AML-193 (cell line): ENCODE results near the gene PTGES2.
"Not testable (repeated sequence)": the region's sequence is repeated elsewhere in the genome, so short reads cannot be mapped to it uniquely, and the experiment has no call there.

ENCODE experiments used
- DNase-seq, 2 experiments: peaks; one replicate each; lab custom pipeline; 2025; lab: John Stamatoyannopoulos, UW

The PTGES2 gene

DNA sequence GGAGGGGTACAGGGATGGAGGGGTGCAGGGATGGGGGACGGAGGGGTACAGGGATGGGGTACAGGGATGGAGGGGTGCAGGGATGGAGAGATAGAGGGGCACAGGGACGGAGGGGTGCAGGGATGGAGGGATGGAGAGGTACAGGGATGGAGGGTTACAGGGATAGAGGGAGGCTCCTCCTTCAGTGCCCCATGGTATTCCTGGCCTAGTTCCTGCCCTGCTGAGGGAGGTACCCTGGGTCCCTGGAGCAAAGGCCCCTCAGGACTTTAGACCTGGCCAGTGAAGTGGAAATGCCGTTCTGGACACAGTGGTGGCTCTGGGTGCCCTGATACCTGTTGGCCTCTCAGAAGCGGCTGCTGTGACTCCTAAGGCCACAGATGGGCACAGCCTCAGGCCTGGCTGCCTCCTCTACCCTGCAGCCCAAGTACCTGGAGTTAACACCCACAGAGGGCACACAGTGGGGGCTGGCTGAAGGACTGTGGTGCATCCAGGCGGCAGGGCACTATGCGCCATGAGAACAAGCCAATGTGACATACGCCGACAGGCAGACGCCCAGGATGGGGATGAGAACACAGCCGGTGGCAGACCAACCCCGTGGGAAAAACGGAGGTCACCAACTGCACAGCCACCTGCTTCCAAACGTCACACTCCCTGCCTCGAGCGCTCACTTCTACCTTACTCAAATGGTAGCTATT lies 8.4 kb downstream of the PTGES2 start:
- DNase-seq: no peak

DNA sequence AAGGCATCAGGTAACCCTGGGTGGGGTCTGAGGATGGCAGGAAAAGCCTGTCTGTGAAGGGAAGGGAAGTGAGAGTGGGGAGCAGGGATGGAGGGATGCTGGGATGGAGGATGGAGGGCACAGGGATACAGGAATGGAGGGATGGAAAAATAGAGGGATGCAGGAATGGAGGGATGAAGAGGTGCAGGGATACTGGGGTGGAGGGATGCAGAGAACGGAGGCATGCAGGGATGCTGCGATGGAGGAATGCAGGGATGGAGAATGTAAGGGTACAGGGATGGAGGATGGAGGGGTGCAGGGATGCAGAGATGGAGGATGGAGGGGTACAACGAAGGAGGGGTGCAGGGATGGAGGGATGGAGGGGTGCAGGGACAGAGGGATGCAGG lies 9.1 kb downstream of the PTGES2 start:
- no peak for DNase-seq

DNA sequence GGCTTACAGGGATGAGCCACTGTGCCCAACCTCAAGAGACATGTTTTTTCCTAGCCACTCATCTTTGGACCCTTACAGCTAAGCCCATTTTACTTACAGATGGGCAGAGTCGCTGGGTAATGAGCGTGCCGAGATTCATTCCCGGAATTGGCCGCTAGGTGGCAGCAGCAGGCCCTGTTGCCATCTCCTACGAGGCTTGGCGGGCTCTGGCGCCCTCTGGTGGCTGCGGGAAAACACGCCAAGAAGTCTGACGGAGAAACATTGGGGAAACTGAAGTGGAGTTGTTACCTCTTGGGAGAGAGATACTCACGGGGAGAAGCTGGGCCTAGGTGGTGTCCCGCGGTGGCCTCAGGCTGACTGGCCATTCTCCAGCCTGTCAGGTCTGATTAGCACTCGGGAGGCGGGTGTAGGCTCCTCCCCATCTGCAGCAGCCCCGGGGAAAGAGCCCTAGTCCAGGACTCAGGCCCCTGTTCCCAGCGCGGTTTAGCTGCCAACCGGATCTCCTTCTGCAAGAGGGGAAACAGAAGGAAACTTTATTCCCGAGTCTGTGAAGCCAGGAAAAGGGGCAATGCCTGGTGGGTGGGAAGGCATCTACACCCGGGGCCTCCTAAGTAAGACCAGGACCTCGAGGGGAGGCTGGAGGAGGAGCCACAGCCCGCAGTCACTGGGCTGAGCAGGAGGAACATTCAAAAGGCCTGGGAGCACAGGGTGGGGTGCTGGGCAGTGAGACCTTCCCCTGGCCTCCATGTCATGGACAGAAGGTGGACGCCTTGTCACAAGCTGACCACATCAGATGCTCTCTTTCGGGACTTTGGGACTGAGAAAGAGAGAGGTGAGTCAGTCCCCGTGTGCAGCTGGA lies 9.7 kb downstream of the PTGES2 start:
- peak; percentile 81 for DNase-seq

DNA sequence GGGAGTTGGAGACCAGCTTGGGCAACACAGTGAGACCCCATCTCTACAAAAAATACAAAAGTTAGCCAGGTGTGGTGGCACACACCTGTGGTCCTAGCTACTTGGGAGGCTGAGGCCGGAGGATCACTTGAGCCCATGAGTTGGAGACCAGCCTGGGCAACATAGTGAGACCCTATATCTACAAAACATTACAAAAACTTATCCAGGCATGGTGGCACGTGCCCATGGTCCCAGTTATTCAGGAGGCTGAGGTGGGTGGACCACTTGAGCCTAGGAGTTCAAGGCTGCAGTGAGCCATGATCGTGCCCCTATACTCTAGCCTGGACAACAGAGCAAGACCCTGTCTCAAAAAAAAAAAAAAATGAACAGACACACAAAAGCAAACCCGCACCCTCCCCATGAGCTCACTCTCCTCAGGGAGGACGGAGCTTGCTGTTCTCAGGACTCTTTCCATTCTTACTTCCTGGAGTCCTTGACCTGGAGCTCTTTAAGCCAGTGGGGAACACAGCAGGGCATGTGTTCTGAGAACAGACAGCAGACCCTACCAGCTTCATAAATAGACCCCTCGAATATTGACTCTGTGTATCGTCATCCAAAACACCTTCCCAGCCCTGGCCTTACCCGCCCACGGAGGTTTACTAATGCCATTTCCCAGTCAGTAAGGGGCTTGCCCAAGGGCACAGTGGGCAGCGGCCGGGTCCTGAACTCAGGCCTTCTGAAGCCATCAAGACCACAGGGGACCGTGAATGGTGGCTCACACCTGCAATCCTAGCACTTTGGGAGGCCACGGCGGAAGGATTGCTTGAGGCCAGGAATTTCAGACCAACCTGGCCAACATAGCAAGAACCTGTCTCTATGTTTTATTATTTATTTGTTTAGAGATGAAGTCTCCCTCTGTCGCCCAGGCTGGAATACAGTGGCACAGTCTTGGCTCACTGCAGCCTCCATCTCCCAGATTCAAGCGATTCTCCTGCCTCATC lies 11.1 kb downstream of the PTGES2 start:
- DNase-seq: no peak

DNA sequence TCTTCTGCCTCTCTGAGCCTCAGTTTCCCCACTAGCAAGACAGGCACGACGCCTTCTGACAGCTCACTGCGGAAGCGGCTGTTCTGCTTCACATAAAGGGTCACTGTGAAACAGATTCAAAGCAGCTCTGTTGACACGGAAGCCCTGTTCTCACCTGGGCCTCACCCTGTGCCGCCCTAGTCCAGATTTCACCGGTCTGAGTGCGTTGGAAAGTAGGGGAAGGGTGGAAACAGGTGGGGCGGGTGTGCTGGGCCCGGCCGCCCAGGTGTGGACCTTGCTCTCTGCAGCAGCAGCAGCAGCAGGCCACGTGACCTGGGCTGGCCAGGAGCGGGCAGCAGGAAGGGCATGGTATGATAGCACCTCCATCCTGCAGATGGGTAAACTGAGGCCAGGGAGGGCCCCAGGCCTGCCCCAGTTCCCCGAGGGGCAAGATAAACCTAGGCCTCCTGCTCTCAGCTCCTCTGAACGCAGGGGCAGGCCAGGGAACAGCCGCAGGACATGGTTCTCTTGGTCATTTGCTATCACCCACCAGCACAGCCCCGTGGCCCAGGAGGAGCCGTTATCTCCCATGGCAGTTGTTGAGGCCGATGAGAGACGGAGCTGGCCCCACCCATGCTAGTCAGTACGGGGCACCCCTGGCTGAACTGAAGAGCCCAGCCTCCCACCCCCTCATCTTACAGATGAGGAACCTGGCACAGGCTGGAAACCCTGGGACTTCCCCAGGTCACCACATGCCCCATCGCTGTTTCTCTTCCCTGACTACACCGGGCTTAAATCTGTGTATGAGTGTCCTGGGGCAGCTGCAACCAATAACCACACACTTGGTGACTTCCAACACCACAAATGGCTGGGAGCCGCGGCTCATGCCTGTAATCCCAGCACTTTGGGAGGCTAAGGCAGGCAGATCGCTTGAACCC lies 12.1 kb downstream of the PTGES2 start:
- no peak for DNase-seq

DNA sequence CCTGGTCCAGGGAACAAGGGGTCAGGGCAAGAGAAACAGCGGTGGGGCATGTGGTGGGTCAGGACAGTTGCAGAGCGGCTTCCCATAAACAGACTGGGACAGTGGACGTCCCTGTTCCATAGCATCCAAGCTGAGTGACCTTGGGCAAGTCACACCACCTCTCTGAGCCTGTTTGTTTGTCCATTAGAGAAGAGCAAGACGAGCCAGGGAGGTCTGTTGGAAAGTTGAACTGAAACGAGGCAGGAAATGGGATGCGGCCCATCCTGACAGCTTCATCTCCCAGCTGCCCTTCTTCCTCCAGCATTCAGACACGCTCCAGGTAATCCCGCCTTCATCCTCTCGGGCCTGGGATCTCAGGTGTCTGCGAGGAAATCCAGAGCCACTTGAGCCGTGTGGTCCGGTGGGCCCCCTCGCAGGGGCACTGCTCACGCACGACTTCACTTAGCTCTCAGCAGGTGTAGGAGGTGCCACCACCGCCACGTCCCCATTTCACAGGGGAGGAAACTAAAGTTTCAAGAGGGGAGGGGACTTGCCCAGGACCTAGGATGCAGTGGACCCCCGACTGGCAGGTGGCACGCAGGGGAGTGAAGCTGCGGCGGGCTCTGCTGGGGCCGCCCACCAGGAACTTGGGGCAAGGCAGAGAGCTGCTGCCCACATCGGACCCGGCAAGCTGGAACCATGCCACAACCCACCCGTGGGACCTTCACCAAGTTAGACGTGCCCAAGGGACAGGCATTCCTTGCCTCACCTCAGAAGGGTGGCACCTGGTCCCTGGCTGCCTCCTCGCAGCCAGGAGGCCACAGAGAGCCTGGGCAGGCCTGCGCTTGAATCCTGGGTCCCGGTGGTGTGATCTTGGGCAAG lies 13.0 kb downstream of the PTGES2 start:
- DNase-seq: no peak

DNA sequence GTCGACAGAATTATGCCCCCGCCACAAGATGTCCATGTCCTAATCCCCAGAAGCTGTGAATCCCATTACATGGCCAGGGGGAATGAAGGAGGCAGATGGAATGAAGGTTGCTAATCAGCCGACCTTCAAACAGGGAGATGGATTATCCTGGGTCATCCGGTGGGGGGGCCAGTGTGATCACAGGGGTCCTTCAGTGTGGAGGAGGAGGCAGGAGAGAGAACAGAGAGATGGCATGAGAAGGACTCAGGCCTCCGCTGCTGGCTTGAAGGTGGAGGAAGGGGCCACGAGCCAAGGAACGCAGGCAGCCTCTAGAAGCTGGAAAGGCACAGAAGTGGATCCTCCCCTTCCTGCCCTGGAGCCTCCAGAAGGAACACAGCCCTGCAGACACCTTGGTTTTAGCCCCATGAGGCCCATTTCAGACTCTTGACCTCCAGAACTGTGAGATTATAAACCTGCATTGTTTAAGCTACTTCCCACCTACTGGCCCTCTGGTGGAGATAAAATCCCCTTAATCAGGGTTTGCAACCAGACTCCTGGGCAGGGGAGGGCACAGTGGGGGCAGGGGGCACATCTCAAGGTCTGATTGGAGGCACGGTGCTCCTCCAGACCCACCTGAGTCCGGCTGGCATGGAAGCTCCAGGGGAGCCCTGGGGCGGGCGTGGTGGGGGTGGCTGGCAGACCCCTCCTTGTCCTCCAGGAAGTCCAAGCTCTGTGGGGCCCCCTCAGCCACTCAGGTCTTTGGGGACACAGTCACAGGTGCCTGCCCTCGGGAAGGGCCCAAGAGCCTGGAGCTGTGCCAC lies 13.8 kb downstream of the PTGES2 start:
- no peak for DNase-seq

DNA sequence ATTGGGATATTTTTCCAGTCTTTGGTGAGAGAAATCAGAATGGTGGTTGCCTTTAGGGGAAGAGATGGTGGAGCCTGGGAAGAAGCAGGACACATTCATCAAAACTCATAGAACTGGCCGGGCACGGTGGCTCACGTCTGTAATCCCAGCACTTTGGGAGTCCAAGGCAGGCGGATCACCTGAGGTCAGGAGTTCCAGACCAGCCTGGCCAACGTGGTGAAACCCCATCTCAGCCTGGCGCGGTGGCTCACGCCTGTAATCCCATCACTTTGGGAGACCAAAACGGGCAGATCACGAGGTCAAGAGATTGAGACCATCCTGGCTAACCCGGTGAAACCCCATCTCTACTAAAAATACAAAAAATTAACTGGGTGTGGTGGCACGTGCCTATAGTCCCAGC lies 15.8 kb downstream of the PTGES2 start:
- not testable (repeated sequence) for DNase-seq

DNA sequence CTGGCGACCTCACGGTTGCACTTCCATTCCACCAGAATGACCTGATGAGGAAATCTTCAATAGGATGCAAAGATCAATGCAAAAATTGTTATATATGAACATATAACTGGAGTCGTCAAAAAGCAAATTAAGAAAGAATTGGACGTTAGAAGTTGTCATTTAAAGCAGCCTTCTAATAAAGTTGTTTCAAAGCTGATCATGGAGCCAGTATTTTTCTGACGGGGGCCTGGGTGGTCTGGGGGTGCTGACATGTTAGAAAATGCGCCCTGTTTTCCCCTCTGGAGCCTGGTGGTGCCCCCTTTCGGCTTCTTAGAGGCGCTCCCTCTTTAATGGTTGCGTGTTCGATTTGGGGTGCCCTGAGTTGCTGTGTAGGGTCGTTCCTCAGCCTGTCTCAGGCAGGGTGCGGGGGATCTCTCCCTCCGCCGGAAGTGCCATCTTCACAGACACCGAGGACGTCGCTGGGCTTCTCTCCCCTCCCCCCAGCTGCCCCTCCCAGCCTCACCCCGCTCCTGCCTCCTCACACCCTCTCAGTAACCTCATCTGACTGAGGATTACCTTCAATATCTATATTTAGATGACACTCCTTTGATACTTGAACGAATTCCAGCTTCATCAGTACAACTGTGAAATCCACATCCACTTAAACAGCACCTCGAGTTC lies 18.3 kb downstream of the PTGES2 start:
- DNase-seq: no peak

DNA sequence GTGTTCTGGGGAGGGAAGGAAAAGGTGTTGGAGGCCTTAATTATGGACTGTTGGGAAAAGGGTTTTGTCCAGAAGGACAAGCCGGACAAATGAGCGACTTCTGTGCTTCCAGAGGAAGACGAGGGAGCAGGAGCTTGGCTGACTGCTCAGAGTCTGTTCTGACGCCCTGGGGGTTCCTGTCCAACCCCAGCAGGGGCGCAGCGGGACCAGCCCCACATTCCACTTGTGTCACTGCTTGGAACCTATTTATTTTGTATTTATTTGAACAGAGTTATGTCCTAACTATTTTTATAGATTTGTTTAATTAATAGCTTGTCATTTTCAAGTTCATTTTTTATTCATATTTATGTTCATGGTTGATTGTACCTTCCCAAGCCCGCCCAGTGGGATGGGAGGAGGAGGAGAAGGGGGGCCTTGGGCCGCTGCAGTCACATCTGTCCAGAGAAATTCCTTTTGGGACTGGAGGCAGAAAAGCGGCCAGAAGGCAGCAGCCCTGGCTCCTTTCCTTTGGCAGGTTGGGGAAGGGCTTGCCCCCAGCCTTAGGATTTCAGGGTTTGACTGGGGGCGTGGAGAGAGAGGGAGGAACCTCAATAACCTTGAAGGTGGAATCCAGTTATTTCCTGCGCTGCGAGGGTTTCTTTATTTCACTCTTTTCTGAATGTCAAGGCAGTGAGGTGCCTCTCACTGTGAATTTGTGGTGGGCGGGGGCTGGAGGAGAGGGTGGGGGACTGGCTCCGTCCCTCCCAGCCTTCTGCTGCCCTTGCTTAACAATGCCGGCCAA lies 19.1 kb downstream of the PTGES2 start:
- no peak for DNase-seq

DNA sequence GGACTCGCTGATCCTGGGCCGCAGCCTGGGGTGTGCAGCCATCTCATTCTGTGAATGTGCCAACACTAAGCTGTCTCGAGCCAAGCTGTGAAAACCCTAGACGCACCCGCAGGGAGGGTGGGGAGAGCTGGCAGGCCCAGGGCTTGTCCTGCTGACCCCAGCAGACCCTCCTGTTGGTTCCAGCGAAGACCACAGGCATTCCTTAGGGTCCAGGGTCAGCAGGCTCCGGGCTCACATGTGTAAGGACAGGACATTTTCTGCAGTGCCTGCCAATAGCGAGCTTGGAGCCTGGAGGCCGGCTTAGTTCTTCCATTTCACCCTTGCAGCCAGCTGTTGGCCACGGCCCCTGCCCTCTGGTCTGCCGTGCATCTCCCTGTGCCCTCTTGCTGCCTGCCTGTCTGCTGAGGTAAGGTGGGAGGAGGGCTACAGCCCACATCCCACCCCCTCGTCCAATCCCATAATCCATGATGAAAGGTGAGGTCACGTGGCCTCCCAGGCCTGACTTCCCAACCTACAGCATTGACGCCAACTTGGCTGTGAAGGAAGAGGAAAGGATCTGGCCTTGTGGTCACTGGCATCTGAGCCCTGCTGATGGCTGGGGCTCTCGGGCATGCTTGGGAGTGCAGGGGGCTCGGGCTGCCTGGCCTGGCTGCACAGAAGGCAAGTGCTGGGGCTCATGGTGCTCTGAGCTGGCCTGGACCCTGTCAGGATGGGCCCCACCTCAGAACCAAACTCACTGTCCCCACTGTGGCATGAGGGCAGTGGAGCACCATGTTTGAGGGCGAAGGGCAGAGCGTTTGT lies 19.9 kb downstream of the PTGES2 start:
- DNase-seq: no peak

DNA sequence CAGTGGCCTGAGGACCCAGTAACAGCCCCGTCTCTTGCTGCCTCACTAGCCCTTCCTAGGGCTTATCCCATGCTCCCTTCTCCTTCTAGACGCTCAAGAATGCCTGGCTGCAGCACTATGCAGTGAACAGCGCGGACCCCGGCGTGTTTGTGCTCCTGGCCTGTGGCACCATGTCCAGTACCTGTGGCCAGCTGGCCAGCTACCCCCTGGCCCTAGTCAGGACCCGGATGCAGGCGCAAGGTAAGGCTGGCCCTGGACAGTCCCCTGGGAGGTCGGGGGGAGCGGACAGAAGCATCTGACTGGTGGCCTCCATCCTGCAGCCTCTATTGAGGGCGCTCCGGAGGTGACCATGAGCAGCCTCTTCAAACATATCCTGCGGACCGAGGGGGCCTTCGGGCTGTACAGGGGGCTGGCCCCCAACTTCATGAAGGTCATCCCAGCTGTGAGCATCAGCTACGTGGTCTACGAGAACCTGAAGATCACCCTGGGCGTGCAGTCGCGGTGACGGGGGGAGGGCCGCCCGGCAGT lies 20.5 kb downstream of the PTGES2 start:
- DNase-seq: no peak

DNA sequence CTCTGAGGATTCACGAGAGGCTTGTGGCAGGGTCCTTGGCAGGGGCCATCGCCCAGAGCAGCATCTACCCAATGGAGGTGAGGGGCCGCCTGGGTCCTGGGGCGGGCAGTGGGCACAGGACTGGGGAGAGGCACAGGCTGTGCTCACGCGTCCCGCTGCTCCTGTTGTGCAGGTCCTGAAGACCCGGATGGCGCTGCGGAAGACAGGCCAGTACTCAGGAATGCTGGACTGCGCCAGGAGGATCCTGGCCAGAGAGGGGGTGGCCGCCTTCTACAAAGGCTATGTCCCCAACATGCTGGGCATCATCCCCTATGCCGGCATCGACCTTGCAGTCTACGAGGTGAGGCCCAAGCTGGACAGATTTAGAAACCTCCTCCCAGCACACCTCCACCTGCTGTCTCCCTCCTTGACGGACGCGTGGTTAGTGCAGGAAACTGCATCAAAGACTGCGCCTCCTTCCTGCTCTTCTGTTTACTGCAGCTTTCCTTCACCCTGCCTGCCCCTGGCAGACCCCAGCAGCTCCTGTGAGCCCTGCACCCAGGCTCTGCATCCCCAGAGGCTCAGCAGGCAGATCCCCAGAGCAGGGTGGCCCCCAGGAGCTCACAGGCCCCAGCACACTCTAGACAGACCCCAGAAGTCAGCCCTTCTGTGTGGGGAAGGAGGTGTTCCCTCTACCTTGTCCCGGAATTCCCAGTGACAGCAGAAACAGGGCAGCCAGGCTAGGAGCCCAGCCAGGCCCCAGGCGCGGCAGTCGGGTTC lies 21.2 kb downstream of the PTGES2 start:
- DNase-seq: no peak

DNA sequence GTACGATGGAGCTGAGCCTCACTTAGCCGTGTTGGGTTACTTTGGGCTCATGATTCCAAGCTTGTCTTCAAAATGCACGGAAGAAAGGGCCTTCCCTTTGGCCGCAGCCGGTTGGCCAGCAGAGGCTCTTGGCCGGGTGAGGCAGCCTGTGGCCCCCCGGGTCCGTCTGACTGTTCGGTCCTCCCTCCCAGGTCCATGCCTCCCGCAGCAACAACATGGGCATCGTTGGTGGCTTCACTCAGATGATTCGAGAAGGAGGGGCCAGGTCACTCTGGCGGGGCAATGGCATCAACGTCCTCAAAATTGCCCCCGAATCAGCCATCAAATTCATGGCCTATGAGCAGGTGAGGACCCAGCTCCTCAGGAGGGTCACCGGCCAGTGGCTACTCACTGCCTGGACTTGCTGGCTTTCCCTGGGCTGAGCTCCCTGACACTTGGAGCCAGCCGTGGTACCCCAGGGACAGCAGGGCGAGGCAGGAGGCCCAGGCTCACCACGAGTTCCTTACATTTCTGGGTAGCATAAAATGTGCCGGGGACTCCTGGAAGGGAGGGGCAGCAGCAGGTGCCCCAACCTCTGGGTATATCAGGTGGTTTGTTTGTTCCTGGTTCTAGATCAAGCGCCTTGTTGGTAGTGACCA lies 21.9 kb downstream of the PTGES2 start:
- DNase-seq: no peak

DNA sequence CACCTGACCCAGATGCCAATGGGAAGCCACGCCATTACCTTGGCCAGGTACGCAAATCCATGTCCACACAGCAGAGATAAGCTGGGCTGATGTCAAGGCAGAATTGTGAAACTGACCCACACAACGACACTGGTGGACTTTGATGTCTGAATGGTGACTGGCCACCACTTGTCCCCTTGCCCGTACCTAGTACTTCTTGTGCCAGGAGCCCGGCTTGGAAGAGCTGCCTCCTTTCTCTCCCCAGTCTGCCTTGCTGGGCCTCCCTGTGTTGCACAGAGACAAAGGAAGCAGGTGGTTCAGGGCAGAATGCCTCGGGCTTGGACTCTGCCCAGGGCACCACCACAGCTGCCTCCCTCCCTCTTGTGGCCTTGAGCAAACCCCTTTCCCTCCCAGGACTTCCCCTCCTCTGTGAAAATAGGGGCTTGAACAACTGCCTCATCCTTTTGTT lies 23.3 kb downstream of the PTGES2 start:
- DNase-seq: no peak

DNA sequence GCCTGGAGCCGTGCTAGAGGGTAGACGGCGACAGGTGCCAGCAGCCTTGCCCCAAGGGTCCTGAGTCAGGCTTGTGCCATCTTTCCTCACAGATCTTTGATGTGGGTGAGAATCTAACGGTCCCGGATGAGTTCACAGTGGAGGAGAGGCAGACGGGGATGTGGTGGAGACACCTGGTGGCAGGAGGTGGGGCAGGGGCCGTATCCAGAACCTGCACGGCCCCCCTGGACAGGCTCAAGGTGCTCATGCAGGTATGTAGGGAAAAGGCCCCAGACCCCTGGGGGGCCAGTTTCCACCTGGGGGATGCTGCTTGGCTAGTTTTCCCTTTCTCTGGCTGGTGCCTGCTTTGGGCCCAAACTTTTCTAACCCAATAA lies 24.0 kb downstream of the PTGES2 start:
- no peak for DNase-seq
